BLaER1 (cell line): Measurements from ENCODE around the gene MARK2.
"Not testable (repeated sequence)": the region's sequence is repeated elsewhere in the genome, so short reads cannot be mapped to it uniquely, and the experiment has no call there.

Source experiments
- H3K27ac ChIP-seq: shearing (Covaris generic); formaldehyde crosslinking; 2 replicates; pipeline ENCODE4 v1.8.1; 2022
- H3K27me3 ChIP-seq: shearing (Covaris generic); formaldehyde crosslinking; 2 replicates; pipeline ENCODE4 v1.8.1; 2022
- H3K36me3 ChIP-seq: shearing (Covaris generic); formaldehyde crosslinking; 2 replicates; pipeline ENCODE4 v1.8.1; 2022
- H3K4me1 ChIP-seq: shearing (Covaris generic); formaldehyde crosslinking; 2 replicates; pipeline ENCODE4 v1.8.1; 2022
- H3K4me2 ChIP-seq: shearing (Covaris generic); formaldehyde crosslinking; 2 replicates; pipeline ENCODE4 v1.8.1; 2022
- H3K4me3 ChIP-seq: shearing (Covaris generic); formaldehyde crosslinking; 2 replicates; pipeline ENCODE4 v1.8.1; 2022
- H3K9ac ChIP-seq: shearing (Covaris generic); formaldehyde crosslinking; 2 replicates; pipeline ENCODE4 v1.8.1; 2022
- H3K9me3 ChIP-seq: shearing (Covaris generic); formaldehyde crosslinking; 2 replicates; pipeline ENCODE4 v1.8.1; 2022
- H4K20me1 ChIP-seq: shearing (Covaris generic); formaldehyde crosslinking; 2 replicates; pipeline ENCODE4 v1.8.1; 2022
- Cebpa-rat ChIP-seq: shearing (Covaris generic); IDR thresholded peaks from 2 replicates; pipeline ENCODE4 v1.8.1; 2022

Gene MARK2

DNA sequence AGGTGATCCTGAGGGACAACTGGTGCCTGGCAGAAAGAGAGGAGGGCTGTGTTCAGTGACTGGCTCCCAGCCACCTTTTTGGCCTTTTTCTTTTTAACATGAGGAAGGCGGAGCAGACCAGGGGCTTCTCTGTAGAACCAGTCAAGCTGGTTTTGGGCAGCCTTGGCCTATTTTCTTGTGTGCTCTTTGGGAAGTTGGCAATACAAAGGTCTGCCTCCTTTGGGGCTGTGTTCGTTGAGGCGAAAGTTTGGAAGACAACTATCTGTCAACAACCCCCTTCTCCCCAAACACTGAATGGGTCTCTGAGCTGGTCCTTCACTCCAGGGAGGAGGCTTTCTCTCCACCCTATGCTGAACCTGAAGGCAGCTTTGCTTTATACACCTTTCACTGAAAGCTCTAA, 8.5 kb downstream of the MARK2 start:
- H3K9me3 ChIP-seq: no peaks in the 10 kb centered on the region
- peaks cover 66% of the 10 kb centered on the region for H3K36me3 ChIP-seq
- peaks cover 65% of the 10 kb centered on the region for H3K4me1 ChIP-seq
- peak overlapping the region; percentile 40; the same call in 1 of the 2 replicates for H3K27ac ChIP-seq
- H3K27me3 ChIP-seq: no peaks in the 10 kb centered on the region
- no peak for TF ChIP-seq Cebpa-rat
- H3K4me2 ChIP-seq: no peak overlapping the region
- peak overlapping the region; percentile 46; the same call in 1 of the 2 replicates for H3K9ac ChIP-seq
- no peak overlapping the region for H3K4me3 ChIP-seq
- peaks cover 100% of the 10 kb centered on the region for H4K20me1 ChIP-seq

DNA sequence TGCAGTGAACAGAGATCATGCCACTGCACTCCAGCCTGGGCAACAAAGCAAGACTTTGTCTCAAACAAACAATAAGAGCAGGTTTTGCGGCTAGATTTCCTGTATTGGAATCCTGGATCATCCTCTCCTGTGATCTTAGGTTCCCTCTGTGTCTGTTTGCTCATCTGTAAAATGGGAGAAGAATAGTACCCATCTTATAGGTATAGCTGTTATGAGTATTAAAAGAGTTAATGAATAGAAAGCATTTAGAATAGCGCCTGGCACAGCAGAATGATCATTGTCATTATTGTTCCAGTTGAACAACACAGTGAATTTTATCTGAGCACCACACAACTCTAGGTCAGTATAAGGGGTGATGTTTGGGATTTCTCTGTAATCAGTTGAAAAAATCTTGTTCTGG, 10.8 kb downstream of the MARK2 start:
- Histone ChIP-seq H3K4me3 (no peak overlapping the region), H3K9ac (no peak overlapping the region), H3K36me3 (peaks cover 66% of the 10 kb centered on the region), H3K9me3 (no peaks in the 10 kb centered on the region), H3K27me3 (no peaks in the 10 kb centered on the region), H3K27ac (no peak overlapping the region), H3K4me2 (no peak overlapping the region), H3K4me1 (peaks cover 42% of the 10 kb centered on the region), H4K20me1 (peaks cover 100% of the 10 kb centered on the region)
- TF ChIP-seq Cebpa-rat: no peak

DNA sequence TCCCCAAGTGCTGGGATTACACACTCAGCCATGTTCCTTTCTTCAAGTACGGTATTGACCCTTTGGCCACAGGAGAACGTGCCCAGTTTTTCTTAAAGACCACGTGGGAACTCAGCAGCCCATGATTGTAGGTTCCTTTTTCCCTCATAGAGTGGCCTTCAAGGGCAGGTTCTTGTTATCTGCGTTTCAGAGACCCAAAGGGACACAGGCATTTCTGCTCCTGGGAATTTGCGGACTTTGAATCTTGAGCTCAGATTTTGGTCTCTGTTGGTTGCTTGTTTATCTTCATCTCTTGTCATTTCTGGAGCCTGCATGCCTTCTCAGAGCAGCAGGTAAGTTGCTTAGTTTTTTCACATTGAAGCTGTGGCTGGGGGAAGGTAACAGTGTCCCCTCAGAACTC, 12.0 kb downstream of the MARK2 start:
- peak overlapping the region; percentile 80 for H3K4me2 ChIP-seq
- no peak for TF ChIP-seq Cebpa-rat
- H4K20me1 ChIP-seq: peaks cover 100% of the 10 kb centered on the region
- no peaks in the 10 kb centered on the region for H3K27me3 ChIP-seq
- no peaks in the 10 kb centered on the region for H3K9me3 ChIP-seq
- H3K9ac ChIP-seq: peak overlapping the region; percentile 33
- H3K4me3 ChIP-seq: peak overlapping the region; percentile 35; the same call in 1 of the 2 replicates
- H3K27ac ChIP-seq: peak overlapping the region; percentile 54
- H3K36me3 ChIP-seq: peaks cover 61% of the 10 kb centered on the region
- peaks cover 33% of the 10 kb centered on the region for H3K4me1 ChIP-seq

DNA sequence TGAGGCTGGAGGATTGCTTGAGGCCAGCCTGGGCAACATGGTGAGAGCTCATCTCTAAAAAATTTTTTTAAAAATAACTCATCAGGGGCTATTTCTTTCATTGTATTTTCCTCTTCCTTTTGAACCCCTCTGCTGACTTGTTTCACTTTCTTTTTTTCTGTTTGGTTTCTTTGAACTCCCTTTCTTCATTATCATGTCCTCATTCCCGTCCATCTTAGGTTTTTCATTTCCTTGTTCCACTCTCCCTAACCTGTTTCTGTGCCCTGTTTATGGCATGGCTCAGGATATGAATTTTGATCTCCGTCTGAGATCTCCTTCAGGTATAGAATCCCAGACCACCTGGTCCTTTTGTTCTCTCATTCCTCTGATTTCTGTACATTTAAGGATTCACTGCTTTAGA, 12.5 kb downstream of the MARK2 start:
- Histone ChIP-seq H3K9me3 (no peaks in the 10 kb centered on the region), H3K36me3 (peaks cover 57% of the 10 kb centered on the region), H3K9ac (peak overlapping the region; percentile 33), H3K4me3 (peak overlapping the region; percentile 35; the same call in 1 of the 2 replicates), H3K4me2 (peak overlapping the region; percentile 80), H3K27ac (peak overlapping the region; percentile 54), H4K20me1 (peaks cover 100% of the 10 kb centered on the region), H3K4me1 (peaks cover 33% of the 10 kb centered on the region), H3K27me3 (no peaks in the 10 kb centered on the region)
- TF ChIP-seq Cebpa-rat: no peak

DNA sequence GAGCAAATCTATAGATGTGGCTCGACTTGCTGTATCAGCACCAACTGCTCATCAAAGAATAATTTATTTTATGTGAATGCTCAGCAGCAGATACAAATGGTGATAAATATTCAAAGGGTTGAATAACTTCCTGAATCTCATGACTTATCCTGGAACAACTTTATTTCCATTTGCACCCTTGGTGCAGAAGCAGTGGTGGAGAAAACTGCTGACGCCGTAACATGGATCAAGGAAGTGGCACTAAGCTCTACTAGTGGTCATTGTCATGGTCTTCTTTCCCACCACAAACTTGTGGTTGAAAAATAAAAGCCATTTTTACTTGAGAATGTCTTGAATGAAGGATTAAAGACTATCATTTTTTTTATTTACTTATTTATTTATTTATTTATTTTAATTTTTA, 14.6 kb downstream of the MARK2 start:
- no peak overlapping the region for H3K4me2 ChIP-seq
- H3K4me1 ChIP-seq: peaks cover 18% of the 10 kb centered on the region
- no peaks in the 10 kb centered on the region for H3K27me3 ChIP-seq
- no peak overlapping the region for H3K9ac ChIP-seq
- H3K9me3 ChIP-seq: no peaks in the 10 kb centered on the region
- H3K4me3 ChIP-seq: no peak overlapping the region
- H3K27ac ChIP-seq: no peak overlapping the region
- H3K36me3 ChIP-seq: peaks cover 45% of the 10 kb centered on the region
- H4K20me1 ChIP-seq: peaks cover 97% of the 10 kb centered on the region
- TF ChIP-seq Cebpa-rat: no peak

DNA sequence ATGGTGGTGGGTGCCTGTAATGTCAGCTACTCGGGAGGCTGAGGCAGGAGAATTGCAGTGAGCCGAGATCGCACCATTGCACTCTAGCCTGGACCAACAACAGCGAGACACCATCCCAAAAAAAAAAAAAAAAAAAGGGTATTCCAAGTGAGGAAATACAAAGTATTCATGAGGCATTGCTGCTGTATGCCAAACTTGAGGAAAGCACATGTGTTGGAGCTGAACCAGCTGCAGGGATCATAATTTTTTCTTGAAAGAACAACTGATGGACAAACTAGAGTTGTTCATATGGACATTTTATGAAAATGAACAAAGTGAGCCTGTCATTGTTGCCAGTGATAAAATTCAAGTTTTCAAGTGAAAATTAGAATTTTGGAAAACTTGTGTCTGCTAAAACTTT, 15.8 kb downstream of the MARK2 start:
- peaks cover 18% of the 10 kb centered on the region for H3K4me1 ChIP-seq
- no peak overlapping the region for H3K27ac ChIP-seq
- H4K20me1 ChIP-seq: peaks cover 97% of the 10 kb centered on the region
- no peaks in the 10 kb centered on the region for H3K9me3 ChIP-seq
- H3K27me3 ChIP-seq: no peaks in the 10 kb centered on the region
- H3K4me2 ChIP-seq: no peak overlapping the region
- no peak overlapping the region for H3K9ac ChIP-seq
- no peak overlapping the region for H3K4me3 ChIP-seq
- H3K36me3 ChIP-seq: peaks cover 47% of the 10 kb centered on the region
- TF ChIP-seq Cebpa-rat: no peak

DNA sequence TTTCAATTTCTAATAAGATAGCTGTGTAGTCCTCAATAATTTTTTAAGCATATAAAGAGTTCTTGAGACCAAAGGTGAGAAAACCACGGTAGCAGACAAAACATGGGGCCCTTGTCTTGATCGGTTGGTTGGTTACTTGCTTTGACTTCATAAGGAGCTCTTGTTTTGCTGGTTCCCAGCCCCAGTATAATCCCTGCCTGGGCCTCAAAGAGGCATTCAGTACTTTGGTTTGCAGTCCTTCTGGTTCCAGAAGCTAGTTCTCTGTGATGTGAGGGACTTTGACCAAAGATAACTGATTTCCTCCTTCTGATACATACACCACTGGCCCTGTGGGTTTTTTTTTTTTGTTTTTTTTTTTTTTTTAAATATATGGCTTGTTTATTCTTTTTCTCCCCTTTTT, 17.1 kb downstream of the MARK2 start:
- TF ChIP-seq Cebpa-rat: no peak
- Histone ChIP-seq H3K4me2 (no peak overlapping the region), H3K36me3 (peaks cover 48% of the 10 kb centered on the region), H3K9ac (no peak overlapping the region), H4K20me1 (peaks cover 97% of the 10 kb centered on the region), H3K4me3 (no peak overlapping the region), H3K9me3 (no peaks in the 10 kb centered on the region), H3K27ac (no peak overlapping the region), H3K27me3 (no peaks in the 10 kb centered on the region), H3K4me1 (peaks cover 11% of the 10 kb centered on the region)

DNA sequence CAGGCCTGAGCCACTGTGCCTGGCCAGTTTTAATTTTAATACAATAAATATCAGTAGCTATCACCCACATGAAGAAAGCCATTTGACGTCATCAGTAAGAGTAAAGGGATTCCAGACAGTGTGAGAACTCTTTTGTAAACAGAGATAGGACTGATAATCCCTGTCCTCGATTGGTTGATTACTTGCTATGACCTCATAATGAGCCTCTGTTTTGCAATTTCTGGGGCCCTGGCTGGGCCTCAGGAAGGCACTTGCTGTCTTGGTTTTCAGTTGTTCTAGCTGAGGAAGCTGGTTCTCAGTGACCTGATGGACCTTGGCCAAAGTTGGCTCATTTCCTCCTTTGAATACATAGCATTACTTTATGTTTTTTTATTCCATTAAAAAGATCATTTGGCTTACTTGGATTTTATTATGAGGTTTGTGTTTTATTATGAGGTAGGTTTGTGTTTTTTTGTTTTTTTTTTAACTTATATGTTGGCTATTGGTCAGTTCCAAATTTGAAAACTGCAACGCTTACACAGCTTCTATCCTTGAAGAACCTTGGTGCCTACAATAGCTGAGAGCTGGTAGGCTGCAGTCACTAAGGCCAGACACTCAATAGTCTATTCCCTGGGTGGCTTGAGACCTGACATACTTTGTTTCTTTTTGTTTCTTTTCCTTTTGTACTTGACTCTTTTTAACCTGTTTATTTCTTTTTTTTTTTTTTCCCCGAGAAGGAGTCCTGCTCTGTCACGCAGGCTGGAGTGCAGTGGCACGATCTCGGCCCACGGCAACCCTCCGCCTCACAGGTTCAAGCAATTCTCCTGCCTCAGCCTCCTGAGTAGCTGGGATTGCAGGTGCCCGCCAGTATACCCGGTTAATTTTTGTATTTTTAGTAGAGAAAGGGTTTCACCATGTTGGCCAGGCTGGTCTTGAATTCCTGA, 20.0 kb downstream of the MARK2 start:
- no peak overlapping the region for H3K27ac ChIP-seq
- H3K4me3 ChIP-seq: no peak overlapping the region
- peaks cover 11% of the 10 kb centered on the region for H3K4me1 ChIP-seq
- H3K4me2 ChIP-seq: no peak overlapping the region
- no peaks in the 10 kb centered on the region for H3K9me3 ChIP-seq
- TF ChIP-seq Cebpa-rat: no peak
- H3K36me3 ChIP-seq: peaks cover 65% of the 10 kb centered on the region
- peaks cover 90% of the 10 kb centered on the region for H4K20me1 ChIP-seq
- no peaks in the 10 kb centered on the region for H3K27me3 ChIP-seq
- no peak overlapping the region for H3K9ac ChIP-seq

DNA sequence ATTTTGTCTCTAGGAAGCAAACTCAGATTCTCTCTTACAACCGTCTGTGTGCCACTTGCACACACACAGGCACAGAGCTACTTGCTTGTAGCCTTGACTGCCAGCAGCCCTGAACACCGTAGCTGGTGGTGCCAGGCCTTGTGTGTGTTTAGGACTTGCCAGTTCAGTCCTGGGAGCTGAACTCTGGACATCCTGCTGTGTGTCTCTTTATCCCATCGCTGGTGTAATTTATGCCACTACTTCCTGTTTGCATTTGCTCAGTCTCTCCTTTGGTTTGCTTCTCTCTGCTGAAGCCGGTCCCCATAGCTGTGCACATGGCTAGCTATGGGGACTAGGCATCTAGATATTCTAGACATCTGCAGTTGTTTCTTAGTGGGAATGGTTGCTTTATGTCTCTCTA, 24.0 kb downstream of the MARK2 start:
- Histone ChIP-seq H3K9ac (no peak overlapping the region; the same call in 1 of the 2 replicates), H3K4me3 (no peak overlapping the region), H4K20me1 (peaks cover 90% of the 10 kb centered on the region), H3K27ac (no peak overlapping the region), H3K27me3 (no peaks in the 10 kb centered on the region), H3K9me3 (no peaks in the 10 kb centered on the region), H3K36me3 (peaks cover 62% of the 10 kb centered on the region), H3K4me2 (peak overlapping the region; percentile 16; the same call in 1 of the 2 replicates), H3K4me1 (peaks cover 44% of the 10 kb centered on the region)
- no peak for TF ChIP-seq Cebpa-rat

DNA sequence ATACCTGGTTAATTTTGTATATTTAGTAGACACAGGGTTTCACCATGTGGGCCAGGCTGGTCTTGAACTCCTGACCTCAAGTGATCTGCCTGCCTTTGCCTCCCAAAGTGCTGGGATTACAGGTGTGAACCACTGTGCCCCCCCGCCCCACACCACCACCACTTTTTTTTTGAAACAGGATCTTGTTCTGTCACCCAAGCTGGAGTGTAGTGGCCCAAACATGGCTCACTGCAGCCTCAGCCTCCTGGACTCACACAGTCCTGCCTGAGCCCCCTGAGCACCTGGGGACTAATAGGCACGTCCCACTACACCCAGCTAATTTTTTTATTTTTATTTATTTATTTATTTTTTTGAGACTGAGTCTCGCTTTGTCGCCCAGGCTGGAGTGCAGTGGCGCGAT, 24.7 kb downstream of the MARK2 start:
- H4K20me1 ChIP-seq: peaks cover 90% of the 10 kb centered on the region
- H3K9me3 ChIP-seq, H3K27ac ChIP-seq, H3K9ac ChIP-seq, H3K4me3 ChIP-seq, H3K27me3 ChIP-seq, H3K4me2 ChIP-seq: not testable (repeated sequence)
- H3K36me3 ChIP-seq: peaks cover 57% of the 10 kb centered on the region
- H3K4me1 ChIP-seq: peaks cover 51% of the 10 kb centered on the region
